Loucy (cell line): Measurements from ENCODE around the gene TTC27.

Experiments used
- H2AFZ ChIP-seq: fragments of 200-600 bp; sonication (generic); 2 replicates; pipeline ENCODE4 v1.6.0; 2016; ENCODE audit warnings: antibody characterized with exemption, mild to moderate bottlenecking, low read length, moderate library complexity
- H3F3A ChIP-seq: fragments of 200-600 bp; 2 replicates; pipeline ENCODE4 v1.6.0; 2016; ENCODE audit warnings: antibody characterized with exemption, low read depth, mild to moderate bottlenecking
- H3K27me3 ChIP-seq: fragments of 200-600 bp; sonication (generic); 2 replicates; pipeline ENCODE4 v1.6.1; 2014; ENCODE audit warnings: low read length, mild to moderate bottlenecking; ENCODE audit not compliant: insufficient read depth, poor library complexity, severe bottlenecking
- H3K36me3 ChIP-seq: fragments of 200-600 bp; sonication (generic); 2 replicates; pipeline ENCODE4 v1.6.1; 2016; ENCODE audit warnings: low read length; ENCODE audit not compliant: insufficient read depth
- H3K4me1 ChIP-seq: fragments of 200-600 bp; sonication (generic); 2 replicates; pipeline ENCODE4 v1.5.1; 2014; ENCODE audit warnings: low read length, mild to moderate bottlenecking; ENCODE audit not compliant: insufficient read depth, poor library complexity, severe bottlenecking
- H3K4me2 ChIP-seq: fragments of 200-600 bp; sonication (generic); 2 replicates; pipeline ENCODE4 v1.6.0; 2014; ENCODE audit warnings: antibody characterized with exemption, low read length, low read depth, mild to moderate bottlenecking; ENCODE audit not compliant: poor library complexity, severe bottlenecking
- H3K4me3 ChIP-seq: fragments of 200-600 bp; sonication (generic); 2 replicates; pipeline ENCODE4 v1.5.1; 2014; ENCODE audit warnings: low read length, mild to moderate bottlenecking, mixed read lengths; ENCODE audit not compliant: poor library complexity, severe bottlenecking
- H3K79me2 ChIP-seq: fragments of 200-600 bp; sonication (generic); 2 replicates; pipeline ENCODE4 v1.6.1; 2014; ENCODE audit warnings: low read length; ENCODE audit not compliant: insufficient read depth
- H3K9ac ChIP-seq: fragments of 200-600 bp; sonication (generic); 2 replicates; pipeline ENCODE4 v1.6.0; 2014; ENCODE audit warnings: mild to moderate bottlenecking, low read depth, low read length, moderate library complexity; ENCODE audit not compliant: poor library complexity, severe bottlenecking
- H3K9me2 ChIP-seq: fragments of 200-600 bp; sonication (generic); replicated peaks from 2 replicates; pipeline ENCODE4 v1.6.1; 2016; ENCODE audit warnings: low read depth, low read length, mixed read lengths
- H3K9me3 ChIP-seq: fragments of 200-600 bp; sonication (generic); 2 replicates; pipeline ENCODE4 v1.6.1; 2014; ENCODE audit warnings: mild to moderate bottlenecking, antibody characterized with exemption, low read length, low read depth; ENCODE audit not compliant: insufficient read depth
- H4K20me1 ChIP-seq: fragments of 200-600 bp; sonication (generic); 2 replicates; pipeline ENCODE4 v1.6.0; 2014; ENCODE audit warnings: antibody characterized with exemption, low read length, mild to moderate bottlenecking; ENCODE audit not compliant: insufficient read depth, poor library complexity, severe bottlenecking
- EZH2phosphoT487 ChIP-seq: fragments of 200-600 bp; IDR thresholded peaks from 2 replicates; pipeline ENCODE4 v1.6.1; 2018; ENCODE audit warnings: antibody characterized with exemption, mild to moderate bottlenecking, moderate library complexity, borderline replicate concordance
- TF ChIP-seq, protein P1 (sequence below): fragments of 200-600 bp; sonication (generic); conservative IDR thresholded peaks from 2 replicates; pipeline ENCODE4 v1.5.1; 2014; ENCODE audit warnings: mild to moderate bottlenecking, antibody characterized with exemption, low read length

TTC27 gene

GRCh38 chr2:32742376-32742775 lies 114.5 kb downstream of the TTC27 start:
- H3F3A ChIP-seq: no peaks in the 10 kb centered on the region
- no peaks in the 10 kb centered on the region for H3K27me3 ChIP-seq
- no peaks in the 10 kb centered on the region for H3K79me2 ChIP-seq
- H3K4me3 ChIP-seq: no peak overlapping the region
- TF ChIP-seq, protein P1, sequence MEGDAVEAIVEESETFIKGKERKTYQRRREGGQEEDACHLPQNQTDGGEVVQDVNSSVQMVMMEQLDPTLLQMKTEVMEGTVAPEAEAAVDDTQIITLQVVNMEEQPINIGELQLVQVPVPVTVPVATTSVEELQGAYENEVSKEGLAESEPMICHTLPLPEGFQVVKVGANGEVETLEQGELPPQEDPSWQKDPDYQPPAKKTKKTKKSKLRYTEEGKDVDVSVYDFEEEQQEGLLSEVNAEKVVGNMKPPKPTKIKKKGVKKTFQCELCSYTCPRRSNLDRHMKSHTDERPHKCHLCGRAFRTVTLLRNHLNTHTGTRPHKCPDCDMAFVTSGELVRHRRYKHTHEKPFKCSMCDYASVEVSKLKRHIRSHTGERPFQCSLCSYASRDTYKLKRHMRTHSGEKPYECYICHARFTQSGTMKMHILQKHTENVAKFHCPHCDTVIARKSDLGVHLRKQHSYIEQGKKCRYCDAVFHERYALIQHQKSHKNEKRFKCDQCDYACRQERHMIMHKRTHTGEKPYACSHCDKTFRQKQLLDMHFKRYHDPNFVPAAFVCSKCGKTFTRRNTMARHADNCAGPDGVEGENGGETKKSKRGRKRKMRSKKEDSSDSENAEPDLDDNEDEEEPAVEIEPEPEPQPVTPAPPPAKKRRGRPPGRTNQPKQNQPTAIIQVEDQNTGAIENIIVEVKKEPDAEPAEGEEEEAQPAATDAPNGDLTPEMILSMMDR: no peak
- no peaks in the 10 kb centered on the region for H3K9me2 ChIP-seq
- H2AFZ ChIP-seq: no peak overlapping the region
- H3K9me3 ChIP-seq: no peaks in the 10 kb centered on the region
- H3K4me1 ChIP-seq: no peaks in the 10 kb centered on the region
- H4K20me1 ChIP-seq: no peaks in the 10 kb centered on the region
- no peaks in the 10 kb centered on the region; the same call in 1 of the 2 replicates for H3K36me3 ChIP-seq
- H3K4me2 ChIP-seq: no peak overlapping the region
- H3K9ac ChIP-seq: no peak overlapping the region

GRCh38 chr2:32743480-32744236 lies 115.8 kb downstream of the TTC27 start:
- Histone ChIP-seq H3K4me1 (no peaks in the 10 kb centered on the region), H3K9ac (no peak overlapping the region), H4K20me1 (no peaks in the 10 kb centered on the region), H2AFZ (no peak overlapping the region), H3F3A (no peaks in the 10 kb centered on the region), H3K9me2 (no peaks in the 10 kb centered on the region), H3K27me3 (no peaks in the 10 kb centered on the region), H3K9me3 (no peaks in the 10 kb centered on the region), H3K36me3 (no peaks in the 10 kb centered on the region), H3K4me3 (no peak overlapping the region), H3K79me2 (no peaks in the 10 kb centered on the region), H3K4me2 (no peak overlapping the region)
- no peak for TF ChIP-seq EZH2phosphoT487
- TF ChIP-seq, protein P1: no peak

- Histone ChIP-seq H2AFZ (no peak overlapping the region), H3K79me2 (no peaks in the 10 kb centered on the region), H3K9me2 (no peaks in the 10 kb centered on the region), H3K9me3 (no peaks in the 10 kb centered on the region), H3K4me1 (no peaks in the 10 kb centered on the region), H3K27me3 (no peaks in the 10 kb centered on the region), H3K9ac (no peak overlapping the region), H3K4me3 (no peak overlapping the region), H3K36me3 (0 out of 2 replicates have a peak, but pooled peaks cover under 1% of the 10 kb centered on the region), H4K20me1 (no peaks in the 10 kb centered on the region), H3K4me2 (no peak overlapping the region), H3F3A (no peaks in the 10 kb centered on the region)
- TF ChIP-seq, protein P1: no peak
- TF ChIP-seq EZH2phosphoT487: no peak
These were observed 117.3 kb downstream of the TTC27 start for GRCh38 chr2:32745191-32745590.
